Endothelial cell of umbilical vein (primary cell): ENCODE results near the gene OR4D1.
A peak's percentile ranks its signal among the peaks of the same experiment; 100 is the strongest.

Experiments
- CTCF ChIP-seq, 2 donors: IDR thresholded peaks; 1 replicate in 1 of 2; 2 replicates in 1 of 2; pipeline ENCODE4 v1.5.1; 2011; ENCODE audit warnings: low read length in 2 of 2, mild to moderate bottlenecking in 2 of 2, moderate library complexity in 2 of 2, control low read depth in 1 of 2, inconsistent platforms in 1 of 2, low read depth in 1 of 2; ENCODE audit not compliant: insufficient read depth in 1 of 2; ENCODE audit errors: extremely low read depth in 1 of 2
- EZH2 ChIP-seq: IDR thresholded peaks from 2 replicates; pipeline ENCODE4 v1.6.1; 2012; ENCODE audit warnings: borderline replicate concordance, low read depth, mild to moderate bottlenecking, moderate library complexity, low read length, inconsistent platforms; ENCODE audit not compliant: severe bottlenecking
- GATA2 ChIP-seq: IDR thresholded peaks from 2 replicates; pipeline ENCODE4 v1.7.0; 2011; ENCODE audit warnings: low read depth, mild to moderate bottlenecking, moderate library complexity, mixed read lengths, low read length; ENCODE audit not compliant: insufficient read length, insufficient read depth
- JUN ChIP-seq: IDR thresholded peaks from 2 replicates; pipeline ENCODE4 v1.6.1; 2011; ENCODE audit warnings: borderline replicate concordance, low read depth; ENCODE audit not compliant: insufficient read length, insufficient read depth
- MAX ChIP-seq: IDR thresholded peaks from 2 replicates; pipeline ENCODE4 v1.6.1; 2011; ENCODE audit not compliant: insufficient read depth, insufficient read length
- MYC ChIP-seq: IDR thresholded peaks from one replicate; pipeline ENCODE4 v1.6.1; 2011; ENCODE audit warnings: mild to moderate bottlenecking, low read depth, low read length
- POLR2A ChIP-seq: IDR thresholded peaks from 2 replicates; pipeline ENCODE4 v1.6.1; 2012; ENCODE audit warnings: low read depth, mild to moderate bottlenecking, control low read depth, low read length
- POLR2AphosphoS5 ChIP-seq: IDR thresholded peaks from 2 replicates; pipeline ENCODE4 v1.6.1; 2012; ENCODE audit warnings: low read depth, mild to moderate bottlenecking, control low read depth, low read length, moderate library complexity; ENCODE audit not compliant: insufficient read depth

DNA sequence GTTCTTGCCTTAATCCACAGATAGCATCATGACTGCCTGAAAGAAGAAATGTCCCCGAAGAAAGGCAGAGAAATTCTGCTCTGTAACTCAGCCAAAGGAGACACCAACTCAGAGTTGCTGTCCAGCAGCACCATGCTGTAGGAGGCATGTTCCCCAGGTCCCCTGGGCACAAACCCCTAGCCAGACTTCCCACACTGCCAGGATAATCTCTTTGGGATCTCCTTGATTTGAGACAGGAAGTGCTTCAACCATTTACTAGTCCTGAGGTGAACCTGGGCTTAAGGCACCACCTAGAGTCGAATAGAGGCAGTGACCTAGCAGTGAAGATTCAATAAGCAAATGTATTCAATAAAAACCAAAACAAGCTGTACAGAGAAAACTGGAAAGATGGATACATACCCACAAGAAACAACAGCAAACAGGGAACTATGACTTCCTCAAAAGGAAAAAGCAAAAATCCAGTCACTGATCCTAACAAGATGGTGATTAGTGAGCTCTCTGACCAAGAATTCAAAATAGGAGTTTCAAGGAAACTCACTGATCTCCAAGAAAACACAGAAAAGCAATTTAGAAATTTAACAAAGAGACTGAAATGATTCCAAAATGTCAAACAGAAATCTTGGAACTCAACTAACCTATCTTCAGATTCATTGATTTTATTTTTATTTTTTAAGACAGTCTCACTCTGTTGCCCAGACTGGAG, 24.3 kb downstream of the OR4D1 start:
- TF ChIP-seq CTCF (IDR thresholded peaks at IDR 0.05; ENCODE audit: extremely low read depth in 1 of 2, insufficient read depth in 1 of 2, low read depth in 1 of 2, low read length in 2 of 2) (peak in 1 of 2 donors; percentile 11), POLR2AphosphoS5 (no peak), EZH2 (no peak), MYC (no peak), POLR2A (no peak), MAX (no peak), JUN (no peak), GATA2 (no peak)
